Tibial nerve (tissue), 4 donors: ENCODE measurements around the gene DCANP1.

Source experiments
- EP300 ChIP-seq, 2 donors: sonication (generic); formaldehyde crosslinking; IDR thresholded peaks; one replicate each; pipeline ENCODE4 v1.6.1; 2017; ENCODE audit warnings: antibody characterized with exemption in 2 of 2, mild to moderate bottlenecking in 1 of 2
- POLR2A ChIP-seq, 2 donors: fragments of 450-650 bp; IDR thresholded peaks; one replicate each; pipeline ENCODE4 v1.6.1; 2017; ENCODE audit warnings: antibody characterized with exemption in 2 of 2, mild to moderate bottlenecking in 2 of 2, moderate library complexity in 2 of 2
- TF ChIP-seq, protein P1 (sequence below), 5 experiments: fragments of 200-600 bp in 3 of 5; fragments of 450-650 bp in 2 of 5; sonication (generic) in 3 of 5; IDR thresholded peaks; one replicate each; pipeline ENCODE4 v1.5.1; 2016 to 2019; ENCODE audit warnings: antibody characterized with exemption in 5 of 5, mild to moderate bottlenecking in 3 of 5, moderate library complexity in 2 of 5

DNA sequence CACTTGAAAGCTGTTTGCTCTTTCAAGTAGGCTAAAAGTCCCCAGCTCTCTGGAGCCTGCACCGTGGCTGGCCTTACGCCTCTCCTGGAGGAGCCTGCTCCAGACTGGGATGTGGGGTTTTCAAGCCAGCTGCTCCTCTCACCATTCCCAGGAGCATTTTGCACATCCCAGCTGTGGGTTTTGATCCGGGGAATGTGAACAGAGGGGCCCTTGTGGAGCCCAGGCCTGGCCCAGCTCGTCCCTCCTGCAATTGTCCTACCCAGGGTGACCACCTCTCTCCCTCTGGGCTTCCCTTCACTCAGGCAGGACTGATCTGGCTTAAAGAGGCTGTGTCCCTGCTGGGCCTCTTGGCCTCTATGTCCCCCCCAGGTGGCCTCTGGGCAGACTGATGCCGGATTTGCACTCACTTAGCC, 37.5 kb upstream of the DCANP1 start:
- TF ChIP-seq EP300 (IDR thresholded peaks at IDR 0.05): no peak
- TF ChIP-seq, protein P1, sequence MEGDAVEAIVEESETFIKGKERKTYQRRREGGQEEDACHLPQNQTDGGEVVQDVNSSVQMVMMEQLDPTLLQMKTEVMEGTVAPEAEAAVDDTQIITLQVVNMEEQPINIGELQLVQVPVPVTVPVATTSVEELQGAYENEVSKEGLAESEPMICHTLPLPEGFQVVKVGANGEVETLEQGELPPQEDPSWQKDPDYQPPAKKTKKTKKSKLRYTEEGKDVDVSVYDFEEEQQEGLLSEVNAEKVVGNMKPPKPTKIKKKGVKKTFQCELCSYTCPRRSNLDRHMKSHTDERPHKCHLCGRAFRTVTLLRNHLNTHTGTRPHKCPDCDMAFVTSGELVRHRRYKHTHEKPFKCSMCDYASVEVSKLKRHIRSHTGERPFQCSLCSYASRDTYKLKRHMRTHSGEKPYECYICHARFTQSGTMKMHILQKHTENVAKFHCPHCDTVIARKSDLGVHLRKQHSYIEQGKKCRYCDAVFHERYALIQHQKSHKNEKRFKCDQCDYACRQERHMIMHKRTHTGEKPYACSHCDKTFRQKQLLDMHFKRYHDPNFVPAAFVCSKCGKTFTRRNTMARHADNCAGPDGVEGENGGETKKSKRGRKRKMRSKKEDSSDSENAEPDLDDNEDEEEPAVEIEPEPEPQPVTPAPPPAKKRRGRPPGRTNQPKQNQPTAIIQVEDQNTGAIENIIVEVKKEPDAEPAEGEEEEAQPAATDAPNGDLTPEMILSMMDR (IDR thresholded peaks at IDR 0.05): no peak
- no peak for TF ChIP-seq POLR2A (IDR thresholded peaks at IDR 0.05)
